GM12891 (cell line): ENCODE data around the gene CDK6.

Experiments used
- DNase-seq: peaks from one replicate; pipeline ENCODE4 v3.0.0; 2011; ENCODE audit warnings: low spot score; ENCODE audit not compliant: insufficient read length
- FAIRE-seq: peaks from 2 replicates; lab custom pipeline; 2011; peaks lifted over from hg19 to GRCh38; lab: Jason Lieb, UNC
- PAX5 ChIP-seq: IDR thresholded peaks from 2 replicates; pipeline ENCODE4 v1.6.1; 2011; ENCODE audit warnings: low read length, moderate library complexity, mild to moderate bottlenecking; ENCODE audit not compliant: insufficient read depth, severe bottlenecking
- POLR2A ChIP-seq: IDR thresholded peaks from 2 replicates; pipeline ENCODE4 v1.6.1; 2011; ENCODE audit warnings: low read depth, low read length, control low read depth
- POLR2AphosphoS5 ChIP-seq: IDR thresholded peaks from 2 replicates; pipeline ENCODE4 v1.6.1; 2011; ENCODE audit warnings: low read depth, low read length, control low read depth
- POU2F2 ChIP-seq: IDR thresholded peaks from 2 replicates; pipeline ENCODE4 v1.6.1; 2011; ENCODE audit warnings: low read depth, mild to moderate bottlenecking, control low read depth, low read length, moderate library complexity
- SPI1 ChIP-seq: IDR thresholded peaks from 2 replicates; pipeline ENCODE4 v1.6.1; 2011; ENCODE audit warnings: low read depth, low read length, control low read depth
- TAF1 ChIP-seq: IDR thresholded peaks from 2 replicates; pipeline ENCODE4 v1.6.1; 2011; ENCODE audit warnings: low read depth, low read length, control low read depth

CDK6 gene

DNA sequence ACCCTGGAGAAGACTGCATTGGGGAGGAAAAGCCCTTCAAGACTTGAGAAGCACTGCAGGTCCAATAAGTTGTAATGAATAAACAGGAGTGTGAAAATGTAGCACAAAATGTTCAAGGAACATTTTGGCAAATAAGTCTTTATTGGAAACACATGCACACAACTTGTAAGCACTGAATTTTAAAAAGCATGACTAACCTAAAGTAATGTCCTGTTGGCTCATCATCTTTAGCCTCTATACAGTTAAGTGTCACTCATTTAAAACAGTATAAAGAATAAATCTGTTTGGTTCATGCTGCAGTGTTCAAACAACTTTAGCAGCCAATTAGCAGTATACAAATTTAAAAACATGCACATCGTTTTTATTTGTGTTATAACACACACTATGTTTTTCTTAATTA is 108.6 kb downstream of the CDK6 start:
- FAIRE-seq, result no peak
- DNase-seq, result no peak
- TF ChIP-seq SPI1 (no peak), POLR2AphosphoS5 (no peak)

DNA sequence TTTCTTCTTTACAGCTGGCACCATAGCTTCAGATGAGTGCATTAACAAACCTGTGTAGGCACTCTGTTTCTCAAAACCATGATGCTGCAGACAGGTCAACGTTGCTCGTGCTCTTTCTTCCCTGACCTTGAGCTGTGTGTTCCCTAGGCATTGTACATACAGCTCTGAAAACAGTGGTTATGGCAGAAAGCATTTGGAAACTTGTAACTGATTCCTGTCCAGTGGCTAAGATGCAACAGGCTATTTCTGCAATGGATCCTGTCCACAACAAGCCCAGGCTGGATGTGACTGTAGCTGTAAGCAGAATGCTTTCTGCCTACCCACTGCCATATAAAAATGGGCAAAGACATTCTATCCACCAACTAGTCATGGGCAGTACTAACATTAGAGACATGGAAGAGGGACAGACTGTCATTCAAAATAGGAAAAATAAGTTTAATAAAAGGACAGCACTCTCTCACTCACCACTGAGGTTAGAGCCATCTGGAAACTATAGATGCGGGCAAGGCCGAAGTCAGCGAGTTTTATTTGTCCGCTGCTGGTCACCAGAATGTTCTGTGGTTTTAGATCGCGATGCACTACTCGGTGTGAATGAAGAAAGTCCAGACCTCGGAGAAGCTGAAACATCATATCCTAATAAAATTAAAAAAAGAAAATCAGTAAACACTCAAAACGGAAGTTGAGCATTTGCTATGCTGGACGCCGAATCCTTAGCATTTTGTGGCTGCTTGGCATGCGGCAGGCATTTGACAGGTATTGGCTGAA is 111.0 kb downstream of the CDK6 start:
- FAIRE-seq, result peak; percentile 13
- no peak for DNase-seq
- TF ChIP-seq POLR2A (no peak), TAF1 (no peak), POLR2AphosphoS5 (no peak), POU2F2 (no peak), SPI1 (no peak), PAX5 (no peak)

DNA sequence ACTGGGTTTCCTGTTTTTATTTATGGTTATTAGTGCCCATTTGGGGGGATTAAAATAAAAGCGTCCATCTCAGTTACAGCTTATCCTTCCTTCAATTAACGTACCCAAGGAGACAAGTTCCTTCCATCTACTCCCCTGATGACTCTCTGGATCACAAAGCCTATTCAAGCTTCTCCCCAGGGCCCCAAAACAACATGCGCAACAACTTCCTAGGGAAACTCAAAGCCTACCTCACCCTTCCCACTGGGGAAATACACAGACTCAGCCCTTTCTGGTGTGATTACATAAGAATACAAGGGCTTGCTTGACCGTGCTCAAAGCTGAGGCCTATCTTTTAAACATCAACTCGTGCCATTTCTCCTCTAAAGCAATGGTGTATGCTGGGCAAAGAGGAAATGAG is 112.4 kb downstream of the CDK6 start:
- TF ChIP-seq POLR2A (no peak), POU2F2 (no peak), TAF1 (no peak), PAX5 (no peak), SPI1 (no peak), POLR2AphosphoS5 (no peak)
- no peak for FAIRE-seq
- DNase-seq, result no peak

DNA sequence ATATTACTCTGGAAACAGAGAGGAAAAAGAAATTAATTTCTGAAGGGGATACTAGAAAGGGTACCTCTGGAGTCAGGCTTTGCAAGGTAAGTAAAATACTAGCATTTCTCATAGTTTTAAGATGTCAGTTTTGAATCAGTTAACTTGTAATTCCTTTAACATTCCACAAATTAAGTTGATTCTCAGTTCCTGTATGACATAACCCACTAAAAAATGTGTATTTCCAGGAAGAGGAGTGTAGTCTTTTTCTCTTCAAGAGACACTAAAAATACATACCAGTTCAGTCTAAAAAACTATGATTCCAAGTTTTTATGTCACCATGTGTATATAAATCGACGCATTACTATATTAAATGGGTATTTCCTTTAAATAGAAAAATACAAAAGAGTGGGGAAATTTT is 113.2 kb downstream of the CDK6 start:
- FAIRE-seq (no peak), DNase-seq (no peak)
- no peak for TF ChIP-seq TAF1
- TF ChIP-seq POLR2AphosphoS5, result no peak
- no peak for TF ChIP-seq SPI1
- TF ChIP-seq POU2F2, result no peak
- TF ChIP-seq PAX5, result no peak
- TF ChIP-seq POLR2A, result no peak

DNA sequence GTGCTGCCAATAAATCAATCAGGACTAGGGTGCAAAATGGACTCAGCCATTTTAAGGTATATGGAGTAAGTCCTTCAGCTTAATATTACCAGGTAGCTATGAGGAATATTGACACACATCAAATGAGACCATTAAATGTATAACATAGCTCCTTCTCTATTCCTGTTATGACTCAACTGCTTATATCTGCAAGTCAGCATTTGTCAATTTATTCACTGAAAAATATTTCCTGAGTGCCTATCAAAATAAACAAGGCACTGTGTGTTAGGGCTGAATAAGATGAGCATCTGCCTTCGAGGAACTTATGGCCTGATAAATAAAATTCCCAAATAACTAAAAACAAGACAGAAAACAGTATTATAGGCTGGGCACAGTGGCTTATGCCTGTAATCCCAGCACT is 113.8 kb downstream of the CDK6 start:
- TF ChIP-seq POLR2AphosphoS5 (no peak), SPI1 (no peak), POU2F2 (no peak), PAX5 (no peak), TAF1 (no peak), POLR2A (no peak)
- DNase-seq, result no peak
- FAIRE-seq, result peak; percentile 72

DNA sequence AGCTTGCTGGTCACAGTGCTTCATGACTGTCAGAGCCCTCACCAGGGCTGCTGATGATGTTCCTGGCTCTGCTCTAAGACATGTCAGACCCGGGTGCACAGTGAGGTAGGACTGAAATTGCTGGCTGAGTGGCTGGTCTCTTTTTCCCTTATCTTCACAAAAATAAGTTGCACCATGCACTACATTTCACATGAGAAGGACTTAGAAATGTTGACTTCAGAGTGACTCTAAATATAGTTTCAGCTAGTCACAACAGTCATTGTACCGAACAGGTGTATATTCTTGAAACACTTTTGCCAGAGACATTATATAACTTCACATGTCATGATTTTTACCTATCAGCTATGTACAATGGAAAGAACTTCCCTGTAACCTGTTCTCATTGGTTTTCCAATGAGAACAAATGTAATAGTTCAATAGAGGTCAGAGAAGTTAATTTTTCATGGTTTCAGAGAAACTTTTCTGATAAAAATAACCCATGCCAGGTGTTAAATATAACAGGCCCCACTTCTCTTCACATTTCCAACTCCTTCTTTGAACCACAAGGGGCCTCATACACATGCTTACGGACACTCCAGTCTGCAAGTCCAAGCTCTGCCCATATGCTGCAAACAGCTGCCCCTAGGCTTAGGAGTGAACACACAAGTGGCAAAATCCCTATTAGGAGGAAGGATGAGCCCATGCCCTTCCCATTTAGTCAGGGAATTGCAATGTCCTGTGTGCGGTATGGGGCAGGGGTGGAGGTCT is 115.6 kb downstream of the CDK6 start:
- peak; percentile 64 for FAIRE-seq
- no peak for DNase-seq
- no peak for TF ChIP-seq TAF1
- no peak for TF ChIP-seq POLR2AphosphoS5
- no peak for TF ChIP-seq POU2F2
- no peak for TF ChIP-seq PAX5
- TF ChIP-seq SPI1, result no peak
- TF ChIP-seq POLR2A, result no peak

DNA sequence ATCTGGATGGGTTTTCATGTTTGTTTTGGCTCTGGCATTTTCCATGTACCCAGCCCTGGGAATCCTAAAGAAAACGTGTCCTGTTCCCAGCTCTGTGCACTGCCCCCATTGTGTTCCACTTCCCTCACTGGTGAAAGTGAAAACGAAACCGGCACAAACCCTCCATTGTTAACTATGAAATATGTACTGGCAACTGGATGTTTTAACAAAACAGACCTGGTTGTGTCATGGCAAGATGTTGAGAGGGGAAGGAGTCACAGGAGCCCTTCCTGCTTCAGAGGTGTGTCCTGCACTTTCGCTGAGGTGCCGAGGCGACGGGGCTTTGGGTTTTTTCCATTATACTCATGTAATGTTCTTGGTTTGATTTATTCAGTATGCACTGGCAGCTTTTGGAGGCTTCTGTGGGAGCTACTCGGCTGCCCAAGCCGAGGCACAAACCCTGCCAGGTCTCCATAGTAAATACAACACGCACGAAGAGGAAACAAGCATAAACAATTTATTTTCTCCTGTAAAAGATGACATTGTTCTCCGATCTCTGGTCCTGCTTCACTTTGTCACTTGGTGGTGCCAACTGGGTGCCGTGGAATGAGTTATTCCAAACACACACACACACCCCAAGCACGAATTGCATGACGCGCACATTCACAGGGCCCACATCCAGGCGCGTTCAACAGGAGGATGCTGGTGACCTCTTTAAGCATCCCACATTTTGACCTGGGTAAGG is 118.2 kb downstream of the CDK6 start:
- TF ChIP-seq POU2F2 (no peak), SPI1 (peak; percentile 58), POLR2A (no peak)
- peak; percentile 13 for DNase-seq
- FAIRE-seq, result peak; percentile 87

DNA sequence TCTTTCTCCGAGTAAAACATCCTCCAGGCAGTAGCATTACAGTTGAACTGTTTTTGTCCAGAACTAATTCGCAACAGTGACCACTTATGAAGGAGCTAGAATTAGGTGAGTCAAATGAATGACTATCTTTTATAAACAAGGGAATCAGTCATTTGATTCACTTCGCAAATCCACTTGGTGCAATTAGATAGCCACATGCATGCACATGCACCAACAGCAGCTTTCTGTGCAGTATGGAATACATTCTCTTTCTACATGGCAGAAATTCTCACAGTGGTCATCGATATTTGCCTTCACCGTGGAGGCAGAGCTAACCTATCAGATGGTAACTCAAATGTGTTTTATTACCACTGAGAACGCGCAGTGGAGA is 118.8 kb downstream of the CDK6 start:
- TF ChIP-seq PAX5, result no peak
- no peak for DNase-seq
- no peak for FAIRE-seq

DNA sequence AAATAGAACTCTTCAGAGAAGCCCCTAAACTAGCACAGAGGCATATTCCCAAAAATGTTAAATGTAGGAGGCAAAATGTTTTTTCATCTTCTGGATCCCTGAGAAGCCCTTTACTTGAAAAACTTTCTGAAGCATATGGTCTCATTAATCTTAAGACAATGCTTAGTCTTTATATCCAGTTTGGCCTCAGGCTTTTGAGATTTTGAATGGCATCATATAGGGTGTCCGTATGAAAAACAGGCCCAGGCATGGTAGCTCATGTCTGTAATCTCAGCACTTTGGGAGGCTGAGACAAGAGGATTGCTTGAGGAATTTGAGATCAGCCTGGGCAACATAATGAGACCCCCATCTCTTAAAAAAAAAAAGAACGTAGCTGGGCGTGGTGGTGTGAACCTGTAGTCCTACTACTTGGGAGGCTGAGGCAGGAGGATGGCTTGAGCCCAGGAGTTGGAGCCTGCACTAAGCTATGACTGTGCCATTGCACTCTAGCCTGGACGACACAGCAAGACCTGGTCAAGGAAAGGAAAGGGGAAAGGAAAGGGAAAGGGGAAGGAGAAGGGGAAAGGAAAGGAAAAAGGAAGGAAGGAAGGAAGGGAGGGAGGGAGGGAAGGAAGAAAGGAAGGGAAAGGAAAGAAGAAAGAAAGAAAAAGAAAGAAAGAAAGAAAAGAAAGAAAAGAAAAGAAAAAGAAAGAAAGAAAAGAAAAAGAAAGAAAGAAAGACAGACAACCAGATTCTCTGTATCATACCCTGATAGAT is 119.4 kb downstream of the CDK6 start:
- no peak for DNase-seq
- no peak for FAIRE-seq
- TF ChIP-seq SPI1, result no peak
- TF ChIP-seq POLR2A, result no peak
- TF ChIP-seq POLR2AphosphoS5, result no peak
- no peak for TF ChIP-seq TAF1
- no peak for TF ChIP-seq PAX5
- TF ChIP-seq POU2F2, result no peak

DNA sequence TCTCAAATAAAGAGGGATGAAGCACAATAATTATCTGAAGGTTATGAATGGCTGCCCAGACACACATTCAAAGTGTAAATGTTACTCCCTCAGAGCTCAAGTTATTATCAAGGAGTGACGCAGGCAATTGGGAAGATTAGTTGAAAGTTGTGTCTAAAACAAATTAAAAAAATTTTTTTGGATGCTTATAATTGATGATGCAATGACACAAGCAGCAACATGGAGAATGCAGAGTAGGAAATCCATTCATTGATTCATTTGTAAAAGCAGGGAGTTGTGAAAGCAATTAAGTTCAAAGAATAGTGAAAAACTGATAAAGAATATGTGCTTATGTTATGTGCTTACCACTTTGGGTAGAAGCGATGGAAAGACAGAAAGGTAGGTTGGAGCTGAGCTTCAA is 120.4 kb downstream of the CDK6 start:
- FAIRE-seq, result no peak
- no peak for DNase-seq
- TF ChIP-seq TAF1 (no peak), PAX5 (no peak), SPI1 (no peak), POU2F2 (no peak), POLR2AphosphoS5 (no peak), POLR2A (no peak)
